Hematopoietic multipotent progenitor cell treated with erythropoietin and hydrocortisone succinate and interleukin-3 and kit ligand, for 6 days (in vitro differentiated cells): ENCODE measurements around the gene ARHGEF39.
A peak's percentile ranks its signal among the peaks of the same experiment; 100 is the strongest.

Experiments
- DNase-seq: peaks from one replicate; pipeline ENCODE4 v3.0.0-alpha.2; 2015

The ARHGEF39 gene

DNA sequence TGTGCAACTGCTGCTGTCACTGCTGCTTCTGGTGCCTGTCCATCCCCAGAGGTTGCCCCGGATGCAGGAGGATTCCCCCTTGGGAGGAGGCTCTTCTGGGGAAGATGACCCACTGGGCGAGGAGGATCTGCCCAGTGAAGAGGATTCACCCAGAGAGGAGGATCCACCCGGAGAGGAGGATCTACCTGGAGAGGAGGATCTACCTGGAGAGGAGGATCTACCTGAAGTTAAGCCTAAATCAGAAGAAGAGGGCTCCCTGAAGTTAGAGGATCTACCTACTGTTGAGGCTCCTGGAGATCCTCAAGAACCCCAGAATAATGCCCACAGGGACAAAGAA is 9.0 kb upstream of the ARHGEF39 start:
- DNase-seq, result no peak

DNA sequence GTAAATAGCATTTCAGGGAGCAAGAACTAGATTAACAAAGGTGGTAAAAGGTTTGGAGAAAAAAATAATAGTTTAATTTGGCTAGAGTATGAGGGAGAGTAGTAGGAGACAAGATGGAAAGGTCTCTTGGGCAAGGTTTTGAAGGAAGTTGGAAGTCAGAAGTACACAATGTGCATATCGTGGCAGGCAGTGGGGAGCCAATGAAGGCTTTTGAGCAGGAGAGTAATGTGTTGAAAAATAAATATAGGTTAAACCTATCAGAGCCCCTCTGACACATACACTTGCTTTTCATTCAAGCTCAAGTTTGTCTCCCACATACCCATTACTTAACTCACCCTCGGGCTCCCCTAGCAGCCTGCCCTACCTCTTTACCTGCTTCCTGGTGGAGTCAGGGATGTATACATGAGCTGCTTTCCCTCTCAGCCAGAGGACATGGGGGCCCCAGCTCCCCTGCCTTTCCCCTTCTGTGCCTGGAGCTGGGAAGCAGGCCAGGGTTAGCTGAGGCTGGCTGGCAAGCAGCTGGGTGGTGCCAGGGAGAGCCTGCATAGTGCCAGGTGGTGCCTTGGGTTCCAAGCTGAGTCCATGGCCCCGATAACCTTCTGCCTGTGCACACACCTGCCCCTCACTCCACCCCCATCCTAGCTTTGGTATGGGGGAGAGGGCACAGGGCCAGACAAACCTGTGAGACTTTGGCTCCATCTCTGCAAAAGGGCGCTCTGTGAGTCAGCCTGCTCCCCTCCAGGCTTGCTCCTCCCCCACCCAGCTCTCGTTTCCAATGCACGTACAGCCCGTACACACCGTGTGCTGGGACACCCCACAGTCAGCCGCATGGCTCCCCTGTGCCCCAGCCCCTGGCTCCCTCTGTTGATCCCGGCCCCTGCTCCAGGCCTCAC is 8.4 kb upstream of the ARHGEF39 start, which contains the start of gene CA9:
CA9 (plus strand) TSS at position 797 of the 893 bp plus-strand sequence; CDS start at position 829, 32 bp downstream.
- no peak for DNase-seq

DNA sequence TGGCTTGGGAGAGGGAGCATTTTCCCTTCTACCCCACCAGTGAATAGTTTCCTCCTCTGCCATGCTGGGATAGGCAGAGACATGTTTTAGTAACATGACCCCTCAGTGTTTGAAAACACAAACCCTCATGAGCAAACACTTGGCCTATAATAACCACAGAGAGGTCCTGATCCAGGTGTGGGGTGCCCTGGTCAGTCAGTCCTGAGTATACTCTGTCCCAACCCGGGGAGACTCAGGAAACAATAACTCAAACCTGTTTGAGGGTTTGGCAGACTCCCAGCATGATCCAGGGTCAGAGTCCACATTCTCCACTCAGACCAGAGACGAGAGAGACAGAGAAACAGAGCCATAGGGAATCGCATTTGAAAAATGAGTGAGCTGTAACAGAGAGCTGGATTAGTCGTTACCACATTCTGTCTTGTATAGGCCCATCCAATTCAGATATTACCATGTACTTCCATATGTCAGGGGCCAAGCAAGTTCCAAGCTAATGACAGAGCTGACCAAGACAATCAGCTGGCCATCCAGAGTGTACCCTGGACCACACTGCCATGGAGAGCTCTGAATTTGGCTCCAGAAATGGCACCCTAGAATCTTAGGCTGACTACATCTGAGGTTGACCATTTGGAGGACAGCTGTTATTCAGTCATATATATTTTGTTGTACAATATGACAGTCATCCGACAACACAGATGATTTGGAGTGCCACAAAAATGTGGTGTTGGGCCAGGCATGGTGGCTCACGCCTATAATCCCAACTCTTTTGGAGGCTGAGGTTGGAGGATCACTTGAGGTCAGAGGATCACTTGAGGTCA is 4.5 kb upstream of the ARHGEF39 start:
- DNase-seq, result no peak

DNA sequence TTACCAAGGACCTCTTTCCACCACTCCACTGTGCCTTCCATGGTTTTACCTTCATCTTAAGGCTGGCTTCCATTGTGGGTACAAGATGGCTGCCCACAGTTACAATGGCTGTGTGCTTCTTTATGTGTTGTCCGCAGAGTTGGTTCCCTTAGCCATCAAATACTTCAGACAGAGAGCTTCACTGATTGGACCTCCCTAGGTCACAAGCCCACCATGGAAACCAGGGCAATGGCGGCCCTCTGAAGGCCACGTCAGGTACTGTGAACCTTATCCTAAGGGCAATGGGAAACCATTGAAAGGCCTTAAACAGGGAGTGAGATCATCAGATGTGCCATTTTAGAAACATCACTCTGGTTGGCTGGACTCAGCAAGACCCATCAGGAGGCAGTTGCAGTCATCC is 2.9 kb upstream of the ARHGEF39 start:
- no peak for DNase-seq

DNA sequence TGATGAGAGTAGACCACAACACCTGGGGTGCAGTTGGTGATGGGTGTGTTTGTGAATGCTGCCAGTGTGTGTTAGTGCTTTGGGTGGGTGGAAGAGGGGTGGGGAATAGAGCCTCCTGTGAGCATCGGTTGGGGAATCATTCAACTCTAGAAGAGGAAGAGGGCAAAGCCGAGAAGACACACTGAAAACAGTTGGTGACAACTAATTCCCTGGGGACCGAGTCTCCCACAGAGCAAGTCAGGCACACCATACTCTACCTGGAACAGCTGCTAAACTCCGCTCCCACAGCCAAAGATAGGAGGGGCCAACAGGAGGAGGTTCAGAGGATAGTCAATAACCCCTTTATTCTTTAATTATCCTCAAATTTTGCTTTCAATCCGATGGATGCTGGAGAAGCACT is 1.6 kb upstream of the ARHGEF39 start:
- DNase-seq, result no peak

DNA sequence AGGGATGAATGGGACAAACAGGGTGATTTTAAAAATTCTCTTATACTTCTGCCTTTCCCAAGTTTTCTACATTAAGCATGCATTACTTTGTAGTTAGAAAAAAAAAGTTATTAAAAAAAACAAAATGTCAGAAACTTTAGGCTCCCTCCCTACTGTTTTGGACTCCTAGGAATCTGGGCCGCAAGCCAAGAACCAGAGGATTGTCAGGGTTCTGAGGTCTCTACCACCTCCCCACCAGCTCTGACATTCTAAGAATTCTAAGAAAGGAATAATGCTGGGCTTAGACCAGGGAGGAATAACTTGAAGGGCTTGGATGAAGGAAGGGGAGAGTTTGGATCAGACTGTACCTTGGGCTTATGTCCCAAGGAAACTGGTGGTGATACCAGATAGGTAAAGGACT is 1.1 kb upstream of the ARHGEF39 start:
- no peak for DNase-seq

DNA sequence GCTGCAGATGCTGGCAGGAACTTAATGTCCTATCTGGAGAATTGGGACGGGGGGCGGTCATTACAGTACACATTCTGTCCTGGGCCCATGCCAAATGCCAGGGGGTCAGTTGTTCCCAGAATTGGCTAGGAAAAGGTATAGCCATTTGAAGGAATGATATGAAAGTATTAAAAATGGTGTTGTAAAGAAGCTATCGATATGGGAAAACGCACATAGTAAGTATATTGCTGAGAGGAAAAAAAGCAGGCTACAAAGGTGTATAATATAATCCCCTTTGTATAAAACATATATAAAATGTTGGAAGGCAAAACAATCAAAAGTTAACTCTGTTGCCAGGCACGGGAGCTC is 450 bp upstream of the ARHGEF39 start:
- no peak for DNase-seq

DNA sequence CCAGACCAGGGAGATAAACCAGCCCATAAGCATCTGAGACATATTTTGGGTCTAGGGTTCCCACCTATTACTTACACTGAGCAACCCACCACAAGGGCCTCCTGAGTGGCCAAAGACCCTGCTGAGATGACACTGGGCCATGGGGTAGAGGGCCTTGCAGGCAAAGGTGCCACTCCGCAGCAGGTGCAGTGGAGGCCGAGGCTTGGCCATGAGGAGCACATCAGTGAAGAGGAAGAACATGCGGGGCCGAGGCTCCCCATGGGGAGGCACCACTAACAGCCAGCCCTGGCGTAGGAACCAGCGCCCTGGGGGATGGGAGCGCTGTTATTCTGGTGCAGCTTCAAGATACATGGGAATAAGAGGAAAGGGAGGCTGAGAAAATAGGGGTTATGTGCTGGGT is 2.6 kb downstream of the ARHGEF39 start:
- DNase-seq, result no peak

DNA sequence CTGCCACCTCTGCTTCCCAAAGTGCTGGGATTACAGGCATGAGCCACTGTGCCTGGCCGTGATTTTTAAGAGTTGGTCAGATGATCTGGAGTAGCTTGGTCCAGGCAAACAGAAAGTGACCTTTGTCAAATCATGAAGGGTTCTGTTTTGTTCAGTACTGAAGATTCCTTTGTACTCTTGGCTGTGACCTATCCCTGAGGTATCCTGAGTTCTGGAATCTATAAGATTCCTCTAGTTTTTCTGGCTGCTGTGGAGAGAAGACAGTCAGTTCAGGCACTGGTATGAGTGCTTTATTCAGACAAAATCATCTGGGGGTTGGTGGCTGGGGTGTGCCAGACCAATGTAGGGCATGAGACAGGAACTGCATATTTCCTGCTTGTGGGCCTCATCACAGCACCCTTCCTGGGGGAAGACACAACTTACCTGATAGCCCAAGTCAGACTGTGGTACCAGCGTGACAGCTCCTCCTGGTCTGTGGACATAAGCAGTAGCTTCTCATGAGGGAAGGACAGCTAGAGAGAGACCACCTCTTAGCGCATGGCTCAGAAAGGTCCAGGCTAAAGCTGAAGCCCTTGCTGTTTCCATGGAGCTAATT is 3.1 kb downstream of the ARHGEF39 start:
- DNase-seq, result no peak

DNA sequence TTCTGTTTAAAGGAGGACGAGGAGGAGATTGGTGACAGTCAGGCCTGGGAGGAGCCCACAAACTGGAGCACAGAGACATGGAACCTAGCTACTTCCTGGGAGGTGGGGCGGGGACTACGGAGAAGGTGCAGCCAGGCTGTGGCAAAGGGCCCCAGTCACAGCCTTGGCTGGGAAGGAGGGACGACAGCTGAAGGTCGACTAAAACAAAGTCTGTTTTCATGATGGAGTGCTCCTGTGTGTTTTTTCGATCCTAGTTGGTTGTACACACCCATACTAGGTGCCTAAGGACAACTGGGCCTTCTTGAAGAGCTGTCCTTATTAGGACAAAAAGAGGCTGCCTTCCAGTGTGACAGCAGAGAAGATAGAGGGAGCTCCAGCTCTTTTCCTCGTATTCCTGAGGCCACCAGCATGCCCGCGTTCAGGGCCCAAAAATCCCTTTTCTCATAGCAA is 4.0 kb downstream of the ARHGEF39 start:
- DNase-seq, result no peak

DNA sequence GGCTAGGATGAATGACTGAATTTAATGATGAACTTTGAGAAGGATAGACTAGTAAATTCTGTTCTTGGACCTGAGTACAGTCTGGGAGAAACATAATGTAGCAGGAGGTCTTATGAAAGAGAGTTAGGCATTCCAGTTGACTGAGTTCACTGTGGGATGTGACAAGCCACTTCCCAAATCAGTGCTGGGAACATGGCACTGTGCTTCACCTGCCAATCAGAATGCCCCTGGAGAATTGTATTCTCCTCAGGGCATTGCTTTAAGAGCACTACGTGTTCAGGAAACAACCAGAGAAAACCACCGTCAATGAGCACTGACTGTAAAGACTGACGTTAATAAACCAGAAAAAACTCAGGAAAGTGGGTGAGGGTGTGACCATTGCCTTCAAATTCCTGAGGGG is 5.7 kb downstream of the ARHGEF39 start:
- DNase-seq, result no peak

DNA sequence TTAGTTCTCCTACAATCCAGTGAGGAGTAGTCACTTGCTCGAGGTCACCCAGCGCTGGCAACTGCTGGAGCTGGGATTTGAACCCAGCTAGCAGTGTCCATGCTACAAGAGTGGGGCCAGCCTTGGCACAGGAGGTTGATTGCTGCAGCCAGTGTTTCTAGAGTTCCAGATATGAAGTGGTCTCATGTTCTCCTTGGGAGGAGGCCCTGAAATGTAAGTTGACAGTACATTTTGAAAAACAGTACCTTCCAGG is 6.1 kb downstream of the ARHGEF39 start:
- peak; percentile 65 for DNase-seq

DNA sequence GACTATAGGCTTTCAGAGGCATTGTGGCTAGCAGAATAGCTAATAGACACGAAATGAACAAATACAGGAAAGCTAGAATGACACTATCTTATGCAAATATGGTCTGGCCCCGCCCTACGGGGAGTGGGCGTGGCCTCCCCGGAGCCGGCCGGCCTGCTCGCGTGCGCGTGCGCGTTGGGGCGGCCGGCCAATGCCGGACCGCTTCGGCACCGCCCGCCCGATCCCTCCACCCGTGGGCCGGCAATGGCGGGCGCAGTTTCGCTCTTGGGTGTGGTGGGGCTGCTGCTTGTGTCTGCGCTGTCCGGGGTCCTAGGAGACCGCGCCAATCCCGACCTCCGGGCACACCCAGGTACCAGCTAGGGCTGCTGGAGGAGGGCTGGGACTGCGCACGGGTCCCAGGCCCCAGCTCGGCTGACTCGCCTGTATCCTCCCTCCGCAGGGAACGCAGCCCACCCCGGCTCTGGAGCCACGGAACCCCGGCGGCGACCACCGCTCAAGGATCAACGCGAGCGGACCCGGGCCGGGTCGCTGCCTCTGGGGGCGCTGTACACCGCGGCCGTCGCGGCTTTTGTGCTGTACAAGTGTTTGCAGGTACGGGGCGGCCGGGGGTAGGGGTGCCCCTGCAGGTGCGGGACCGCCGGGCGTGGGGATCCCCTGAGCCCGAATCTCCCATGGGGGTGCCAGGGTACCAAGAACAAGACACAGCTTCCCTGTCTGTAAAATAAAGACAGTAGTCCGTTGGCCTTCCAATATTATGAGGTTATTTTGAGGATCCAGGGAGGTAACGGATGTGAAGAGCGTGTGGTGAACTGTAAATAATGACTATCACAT is 6.6 kb downstream of the ARHGEF39 start, which contains the start of gene CCDC107:
CCDC107 (plus strand) TSS at position 156 of the 831 bp plus-strand sequence; CDS start at position 244, 88 bp downstream.
- peak; percentile 89 for DNase-seq

DNA sequence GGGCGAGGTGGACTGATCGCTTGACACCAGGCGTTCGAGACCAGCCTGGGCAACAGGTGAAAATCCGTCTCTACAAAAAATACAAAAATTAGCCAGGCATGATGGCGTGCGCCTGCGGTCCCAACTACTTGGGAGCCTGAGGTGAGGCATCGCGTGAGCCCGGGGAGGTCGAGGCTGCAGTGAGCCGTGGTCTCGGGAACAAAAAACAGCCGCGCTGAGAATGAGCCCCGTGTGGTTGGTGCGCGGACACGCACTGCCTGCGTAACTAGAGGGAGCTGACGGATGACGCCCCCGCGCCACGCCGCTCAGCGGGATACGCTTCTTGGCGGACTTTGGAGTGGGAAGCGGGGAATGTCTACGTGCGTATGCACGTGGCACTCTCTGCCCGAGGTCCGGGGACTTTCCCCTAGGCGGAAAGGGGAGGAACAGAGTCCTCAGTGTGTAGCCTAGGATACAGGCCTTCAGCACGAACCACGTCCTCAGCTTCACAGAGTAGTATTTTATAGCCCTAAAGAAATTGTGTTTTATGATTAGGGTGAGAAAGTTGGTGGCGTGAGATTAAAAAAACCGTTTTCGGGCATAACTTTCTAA is 7.4 kb downstream of the ARHGEF39 start, which contains the start of gene RMRP:
RMRP (minus strand) TSS at position 474 of the 591 bp plus-strand sequence.
- peak; percentile 99 for DNase-seq

DNA sequence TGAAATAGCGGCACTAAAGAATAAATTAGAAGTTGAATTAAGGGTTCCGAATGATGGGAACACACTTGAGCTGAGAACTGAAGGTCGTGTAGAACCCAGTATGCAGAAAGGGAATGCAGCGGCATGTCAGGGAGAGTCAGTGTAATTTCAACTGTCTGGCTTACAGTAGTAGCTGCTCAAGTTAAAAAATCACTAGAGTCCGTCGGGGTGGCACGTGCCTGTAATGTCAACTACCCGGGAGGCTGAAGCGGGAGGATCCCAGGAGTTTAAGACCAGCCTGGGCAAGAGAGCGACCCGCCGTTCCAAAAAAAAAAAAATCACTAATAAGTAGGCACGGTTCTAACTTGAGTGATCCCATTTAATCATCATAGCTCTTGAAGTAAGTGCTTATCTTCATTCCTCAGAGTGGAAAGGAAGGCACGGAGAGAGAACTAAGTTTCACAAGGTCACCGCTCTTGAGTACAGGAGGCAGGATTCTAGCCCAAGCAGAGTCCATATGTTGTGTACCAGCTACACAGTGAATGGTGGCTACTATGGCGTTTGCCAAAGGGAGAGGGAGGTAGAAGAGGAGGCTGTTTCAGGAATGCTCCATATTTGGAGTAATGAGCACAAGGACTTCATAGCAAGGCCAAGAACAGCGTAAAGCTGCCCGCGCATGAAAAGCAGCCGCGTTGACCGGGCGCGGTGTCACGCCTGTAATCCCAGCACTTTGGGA is 8.0 kb downstream of the ARHGEF39 start:
- peak; percentile 59 for DNase-seq

DNA sequence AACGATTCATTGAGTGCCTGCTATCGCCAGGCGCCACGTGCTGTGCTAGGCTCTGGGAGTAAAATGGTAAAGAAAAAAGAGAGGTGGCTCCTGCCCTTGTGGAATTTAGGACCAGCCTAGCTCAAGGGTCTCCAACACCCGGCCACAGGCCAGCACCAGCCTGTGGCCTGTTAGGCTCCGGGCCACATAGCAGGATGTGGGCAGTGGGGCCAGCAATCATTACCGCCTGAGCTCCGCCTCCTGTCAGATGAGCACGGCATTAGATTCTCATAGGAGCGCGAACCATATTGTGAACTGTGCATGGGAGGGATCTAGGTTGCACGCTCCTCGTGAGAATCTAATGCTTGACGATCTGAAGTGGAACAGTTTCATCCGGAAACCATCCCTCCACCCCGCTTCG is 8.6 kb downstream of the ARHGEF39 start:
- peak; percentile 45 for DNase-seq

DNA sequence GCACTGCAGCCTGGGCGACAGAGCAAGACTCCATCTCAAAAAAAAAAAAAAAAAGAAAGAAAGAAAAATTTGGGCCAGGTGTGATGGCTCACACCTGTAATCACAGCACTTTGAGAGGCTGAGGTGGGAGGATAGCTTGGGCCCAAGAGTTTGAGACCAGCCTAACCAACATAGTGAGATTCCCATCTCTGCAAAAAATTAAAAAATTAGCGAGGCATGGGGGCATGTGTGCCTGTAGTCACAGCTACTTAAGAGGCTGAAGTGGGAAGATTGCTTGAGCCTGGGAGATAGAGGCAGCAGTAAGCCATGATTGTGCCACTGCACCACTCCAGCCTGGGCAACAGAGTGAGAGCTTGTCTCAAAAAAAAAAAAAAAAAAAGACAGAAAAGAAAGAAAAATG is 11.4 kb downstream of the ARHGEF39 start:
- no peak for DNase-seq

DNA sequence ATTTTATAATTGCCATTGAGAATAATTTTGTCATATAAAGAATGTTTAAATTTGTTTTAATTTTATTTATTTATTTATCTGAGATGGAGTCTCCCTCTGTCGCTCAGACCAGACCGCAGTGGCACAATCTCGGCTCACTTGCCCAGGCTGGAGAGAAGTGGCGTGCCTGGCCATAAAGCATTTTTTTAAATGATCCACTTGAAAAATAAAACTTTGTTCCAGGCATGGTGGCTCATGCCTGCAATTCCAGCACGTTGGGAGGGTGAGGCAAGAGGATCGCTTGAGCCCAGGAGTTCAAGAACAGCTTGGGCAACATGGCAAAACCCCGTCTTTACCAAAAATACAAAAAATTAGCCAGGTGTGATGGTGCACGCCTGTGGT is 12.2 kb downstream of the ARHGEF39 start:
- no peak for DNase-seq

DNA sequence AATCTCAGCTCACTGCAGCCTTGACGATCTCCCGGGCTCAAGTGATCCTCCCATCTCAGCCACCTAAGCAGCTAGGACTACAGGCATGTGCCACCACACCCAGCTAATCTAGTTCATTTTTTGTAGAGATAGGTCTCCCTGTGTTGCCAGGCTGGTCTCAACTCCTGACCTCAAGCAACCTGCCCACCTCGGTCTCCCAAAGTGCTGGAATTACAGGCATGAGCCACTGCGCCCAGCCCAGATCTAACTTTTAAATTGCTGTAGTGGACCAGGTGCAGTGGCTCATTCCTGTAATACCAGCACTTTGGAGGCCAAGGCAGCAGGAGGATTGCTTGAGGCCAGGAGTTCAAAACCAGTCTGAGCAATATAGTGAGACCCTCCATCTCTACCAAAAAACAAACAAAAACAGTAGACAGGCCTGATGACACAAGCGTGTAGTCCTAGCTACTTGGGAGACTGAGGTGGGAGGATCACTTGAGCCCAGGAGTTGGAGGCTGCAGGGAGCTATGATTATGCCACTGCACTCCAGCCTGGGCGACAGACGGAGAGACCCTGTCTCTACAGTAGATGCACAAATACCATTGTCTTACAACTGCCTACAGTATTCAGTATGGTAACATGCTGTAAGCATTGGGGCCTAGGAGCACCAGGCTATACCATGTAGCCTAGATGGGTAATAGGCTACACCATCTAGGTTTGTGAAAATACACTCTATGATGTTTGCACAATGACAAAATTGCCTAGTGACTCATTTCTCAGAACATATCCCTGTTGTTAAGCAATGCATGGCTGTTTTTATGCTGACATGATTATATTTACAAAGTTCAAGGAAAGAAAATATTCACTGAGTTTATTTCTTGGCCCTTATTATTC is 12.8 kb downstream of the ARHGEF39 start:
- DNase-seq, result peak; percentile 52

DNA sequence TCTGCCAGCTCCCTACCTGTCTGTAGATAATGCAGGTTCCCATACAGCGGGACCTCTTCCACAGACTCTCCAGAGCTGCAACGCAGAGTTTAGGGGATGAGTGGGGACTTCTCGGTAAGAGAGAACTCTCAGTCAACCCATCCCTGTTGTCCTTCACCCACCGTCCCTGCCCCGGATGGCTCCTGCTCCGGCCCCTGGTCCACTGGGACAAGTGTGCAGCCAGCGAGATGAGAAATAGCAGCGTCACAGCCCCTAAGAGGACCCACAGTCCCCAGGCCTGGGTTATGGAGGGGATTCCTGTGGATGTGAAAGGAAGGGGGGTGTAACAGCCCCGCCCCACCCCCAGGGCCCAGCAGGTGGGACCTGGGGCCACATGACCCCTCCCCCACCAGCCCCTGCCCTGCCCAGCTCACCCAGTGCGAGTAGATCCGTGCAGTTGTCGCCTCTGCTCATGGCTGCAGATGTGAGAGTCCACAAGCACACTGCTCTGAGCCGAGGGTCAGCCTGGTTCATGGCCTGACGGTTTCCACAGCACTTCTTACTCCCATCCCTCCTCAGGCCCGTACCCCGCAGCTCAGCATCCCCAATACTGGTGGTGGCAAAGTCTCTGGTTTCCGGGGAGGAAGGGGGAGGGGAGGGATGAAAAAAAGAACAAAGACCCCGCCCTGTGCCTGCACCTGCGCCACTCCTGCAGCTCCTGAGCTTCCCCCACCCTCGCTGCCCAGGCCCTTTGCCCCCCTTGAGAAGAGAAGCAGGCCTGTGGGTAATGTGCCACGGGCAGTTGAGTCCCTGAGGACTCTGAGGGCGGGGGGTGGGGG is 14.4 kb downstream of the ARHGEF39 start, which contains the start of gene SIT1:
SIT1 (minus strand) TSS at position 591 of the 818 bp plus-strand sequence; CDS start at position 513, 78 bp downstream.
- no peak for DNase-seq
